Activated CD4-positive, alpha-beta T cell treated with anti-CD3 and anti-CD28 coated beads, Interleukin-2, amount 50 U/mL, for 16 hours (primary cell): Measurements from ENCODE around the gene ITPR2.
A peak's percentile ranks its signal among the peaks of the same experiment; 100 is the strongest.
"Not testable (repeated sequence)": the region's sequence is repeated elsewhere in the genome, so short reads cannot be mapped to it uniquely, and the experiment has no call there.

Experiments used
- DNase-seq: peaks from one replicate; pipeline ENCODE4 v3.0.0-alpha.2; 2020

Gene ITPR2

GRCh38 chr12:26614011-26614616, 218.9 kb downstream of the ITPR2 start:
- peak; percentile 42 for DNase-seq

GRCh38 chr12:26612203-26612602, 220.8 kb downstream of the ITPR2 start:
- no peak for DNase-seq

DNA sequence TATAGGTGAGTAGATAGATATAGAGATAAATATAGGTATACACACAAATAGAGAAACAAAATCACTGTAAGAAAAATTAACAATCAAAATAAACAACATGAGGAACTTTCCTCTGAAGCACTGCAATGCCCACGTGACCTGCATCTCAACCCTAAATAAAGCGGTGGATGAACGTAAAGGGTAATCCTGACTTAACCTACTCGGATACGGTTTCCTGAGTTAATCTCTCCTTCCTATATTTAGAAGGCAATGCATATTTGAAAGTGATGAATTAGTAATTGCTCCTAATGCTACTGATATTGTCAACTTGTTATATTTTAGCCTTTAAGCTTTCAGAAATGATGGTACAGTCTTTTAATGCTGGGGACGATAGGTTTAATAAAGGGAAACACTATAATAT, 221.4 kb downstream of the ITPR2 start:
- DNase-seq, result no peak

- DNase-seq, result no peak
Measured at GRCh38 chr12:26610774-26611173, 222.2 kb downstream of the ITPR2 start.

GRCh38 chr12:26609986-26610385, 223.0 kb downstream of the ITPR2 start:
- no peak for DNase-seq

- no peak for DNase-seq
Measured at GRCh38 chr12:26608706-26609105, 224.3 kb downstream of the ITPR2 start.

DNA sequence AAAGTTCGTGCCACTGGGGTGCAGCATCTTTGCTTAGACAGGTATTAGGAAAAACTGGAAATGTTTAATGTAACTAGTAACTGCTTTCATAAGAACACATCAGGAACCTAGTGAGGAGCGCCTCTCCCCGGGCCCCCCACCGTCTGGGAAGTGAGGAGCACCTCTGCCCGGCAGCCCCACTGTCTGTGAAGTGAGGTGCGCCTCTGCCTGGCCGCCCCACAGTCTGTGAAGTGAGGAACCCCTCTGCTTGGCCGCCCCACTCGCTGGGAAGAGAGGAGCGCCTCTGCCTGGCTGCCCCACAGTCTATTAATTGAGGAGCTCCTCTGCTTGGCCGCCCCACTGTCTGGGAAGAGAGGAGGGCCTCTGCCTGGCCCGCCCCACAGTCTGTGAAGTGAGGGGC, 224.7 kb downstream of the ITPR2 start:
- no peak for DNase-seq

- DNase-seq, result no peak
Measured at GRCh38 chr12:26606911-26607310, 226.1 kb downstream of the ITPR2 start.

GRCh38 chr12:26604813-26605212, 228.2 kb downstream of the ITPR2 start:
- DNase-seq, result not testable (repeated sequence)

GRCh38 chr12:26599096-26599695, 233.8 kb downstream of the ITPR2 start:
- DNase-seq, result no peak

DNA sequence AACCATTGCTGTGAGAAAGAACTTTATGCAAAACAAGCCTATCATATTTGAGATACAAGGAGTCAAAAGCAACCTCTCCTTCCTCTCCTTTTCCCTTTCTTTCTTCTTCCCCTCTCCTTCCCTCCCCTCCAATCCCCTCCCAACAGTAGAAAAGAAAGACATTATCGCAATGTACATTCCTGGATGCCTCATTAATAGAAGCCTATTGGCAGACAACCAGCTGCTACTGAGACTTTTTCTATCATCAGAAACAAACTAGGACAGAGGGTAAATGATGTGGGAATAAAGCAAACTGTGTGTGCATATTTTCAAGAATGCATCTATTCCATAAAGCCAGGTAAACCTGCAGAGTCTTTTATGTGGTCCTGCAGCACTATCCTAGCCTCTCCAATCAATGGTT, 237.2 kb downstream of the ITPR2 start:
- no peak for DNase-seq

DNA sequence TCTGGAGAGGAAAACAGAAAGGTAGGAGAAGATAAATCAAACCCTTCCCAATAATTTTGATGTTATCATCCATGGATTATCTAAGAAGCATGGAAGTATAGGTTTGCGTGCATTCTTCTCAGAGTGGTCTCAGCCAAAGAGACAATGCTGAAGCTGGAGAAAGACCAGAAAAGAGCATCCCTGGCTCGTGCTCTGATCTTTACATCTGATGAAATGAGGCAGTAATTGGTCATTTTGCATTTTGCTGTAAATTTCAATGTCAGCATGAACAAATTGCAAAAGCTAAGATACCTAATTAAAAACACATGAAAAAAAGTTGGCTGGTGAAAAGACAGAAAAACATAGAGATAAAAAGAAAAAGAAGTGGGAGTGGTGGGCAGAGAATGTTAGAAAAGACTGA, 252.4 kb downstream of the ITPR2 start:
- no peak for DNase-seq

- DNase-seq, result no peak
Measured at GRCh38 chr12:26576266-26576665, 256.7 kb downstream of the ITPR2 start.

DNA sequence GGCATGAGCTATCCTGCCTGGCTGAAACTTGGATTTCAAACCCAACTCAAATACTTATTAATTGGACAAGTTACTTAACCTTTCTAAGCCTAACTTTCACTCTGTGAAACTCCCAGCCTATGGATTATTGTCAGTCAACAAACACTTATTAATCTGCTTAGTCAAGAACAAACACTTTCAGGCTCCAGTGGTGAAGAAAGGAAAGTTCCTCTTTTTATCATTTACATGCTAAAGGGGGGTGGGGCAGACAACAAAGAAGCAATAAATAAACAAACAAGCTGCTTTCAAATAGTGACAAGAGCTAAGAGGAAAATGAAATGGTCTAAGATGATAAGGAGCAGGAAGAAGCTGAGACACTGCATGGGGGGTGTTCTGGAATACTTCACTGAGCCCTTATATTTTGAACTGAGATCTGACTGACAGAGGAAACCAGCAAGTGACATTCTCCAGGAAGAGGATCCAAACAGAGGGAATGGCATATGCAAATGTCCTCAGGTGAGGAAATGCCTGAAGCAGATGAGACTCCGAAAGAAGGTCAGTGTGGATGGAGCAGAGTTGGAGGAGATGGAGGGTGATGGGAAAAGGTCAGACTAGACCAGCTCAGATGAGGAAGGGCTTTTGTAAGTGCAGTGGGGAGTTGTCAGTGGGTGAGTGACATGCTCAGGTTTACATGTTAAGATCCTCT, 259.6 kb downstream of the ITPR2 start:
- no peak for DNase-seq

GRCh38 chr12:26572137-26572536, 260.9 kb downstream of the ITPR2 start:
- DNase-seq, result no peak

DNA sequence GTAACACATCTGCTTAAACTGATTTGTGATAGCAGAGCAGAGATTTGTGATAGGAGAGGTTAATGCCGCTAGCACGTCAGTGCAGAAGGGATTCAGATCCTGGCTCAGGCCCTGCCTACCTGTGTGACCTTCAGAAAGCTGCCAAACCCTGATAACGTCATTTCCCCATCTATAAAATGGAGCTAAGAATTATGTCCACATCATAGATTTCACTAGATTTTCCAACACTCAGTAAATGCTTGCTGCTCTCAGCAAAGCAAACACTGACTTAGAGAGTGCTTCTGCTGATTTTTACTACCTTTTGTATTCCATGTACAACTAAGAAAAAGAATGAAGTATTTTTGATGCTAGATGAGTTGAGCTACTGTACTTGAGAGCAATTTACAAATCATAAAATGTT, 261.4 kb downstream of the ITPR2 start:
- DNase-seq, result no peak

DNA sequence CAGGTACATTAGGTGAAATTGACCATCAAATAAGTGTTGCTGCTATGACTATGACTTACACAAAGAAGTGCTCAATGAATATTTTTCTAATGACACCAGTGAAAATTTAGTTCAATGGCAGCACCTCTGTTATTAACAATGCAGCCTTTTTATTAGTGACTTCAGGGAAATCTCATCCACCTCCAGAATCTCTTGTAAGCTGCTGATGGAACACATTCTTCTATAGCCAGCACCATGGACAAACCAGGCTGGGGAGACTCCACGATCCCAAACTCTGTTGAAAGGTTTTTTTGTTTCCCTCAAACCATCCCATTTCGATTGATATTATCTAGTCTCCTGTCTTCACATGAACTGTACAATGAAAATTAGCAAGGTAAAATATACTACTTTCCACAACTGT, 265.9 kb downstream of the ITPR2 start:
- DNase-seq, result no peak

GRCh38 chr12:26566675-26567074, 266.3 kb downstream of the ITPR2 start:
- DNase-seq, result no peak

DNA sequence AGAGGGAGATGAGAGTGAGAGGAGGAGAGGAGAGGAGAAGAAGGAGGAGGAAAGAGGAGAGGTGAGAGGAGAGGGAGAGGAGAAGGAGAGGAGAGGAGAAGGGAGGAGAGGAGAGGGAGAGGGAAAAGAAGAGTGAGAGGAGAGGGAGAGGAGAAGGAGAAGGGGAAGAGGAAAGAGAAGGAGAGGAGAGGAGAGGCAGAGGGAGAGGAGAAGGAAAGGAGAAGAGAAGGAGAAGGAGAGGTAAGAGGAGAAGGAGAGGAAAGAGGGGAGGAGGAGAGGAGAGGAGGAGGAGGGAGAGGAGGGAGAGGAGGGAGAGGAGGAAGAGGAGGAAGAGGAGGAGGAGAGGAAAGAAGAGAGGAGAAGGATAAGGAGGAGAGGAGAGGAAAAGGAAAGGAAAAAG, 266.8 kb downstream of the ITPR2 start:
- no peak for DNase-seq

GRCh38 chr12:26564391-26564790, 268.6 kb downstream of the ITPR2 start:
- DNase-seq, result no peak

GRCh38 chr12:26563552-26563951, 269.4 kb downstream of the ITPR2 start:
- no peak for DNase-seq

DNA sequence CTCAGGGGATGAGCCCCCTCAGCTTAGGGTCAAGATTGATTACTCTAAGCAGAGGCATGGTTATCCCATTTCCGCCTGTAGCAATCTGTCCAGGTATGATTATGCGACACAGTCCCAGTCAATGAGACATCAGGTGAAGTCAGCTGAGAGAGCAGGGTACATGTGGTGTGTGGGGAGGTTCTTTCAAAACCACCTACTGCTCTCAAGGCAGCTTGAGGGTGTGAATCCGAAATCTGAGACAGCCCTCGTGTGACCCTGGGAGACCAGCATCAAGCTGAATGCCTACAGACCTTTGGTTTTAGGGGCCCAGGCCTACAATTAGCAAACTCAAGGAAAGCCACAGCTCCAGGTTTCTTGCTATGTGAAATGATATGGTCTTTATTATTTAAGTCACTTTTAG, 275.7 kb downstream of the ITPR2 start:
- DNase-seq, result no peak

DNA sequence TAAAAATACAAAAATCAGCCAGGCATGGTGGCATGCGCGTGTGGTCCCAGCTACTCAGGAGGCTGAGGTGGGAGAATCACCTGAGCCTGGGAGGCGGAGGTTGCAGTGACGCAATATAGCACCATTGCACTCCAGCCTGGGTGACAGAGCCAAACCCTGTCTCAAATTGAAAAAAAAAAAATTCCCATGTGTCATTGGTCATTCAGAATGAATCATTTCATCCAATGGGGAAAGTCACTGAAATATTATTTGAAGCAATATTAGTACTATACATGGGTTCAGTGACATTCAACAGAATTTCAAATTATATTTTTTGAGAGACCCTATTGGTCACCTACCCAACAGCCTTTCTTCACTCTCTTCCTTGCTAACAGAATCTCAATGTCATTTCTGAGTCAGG, 276.1 kb downstream of the ITPR2 start:
- DNase-seq, result no peak

DNA sequence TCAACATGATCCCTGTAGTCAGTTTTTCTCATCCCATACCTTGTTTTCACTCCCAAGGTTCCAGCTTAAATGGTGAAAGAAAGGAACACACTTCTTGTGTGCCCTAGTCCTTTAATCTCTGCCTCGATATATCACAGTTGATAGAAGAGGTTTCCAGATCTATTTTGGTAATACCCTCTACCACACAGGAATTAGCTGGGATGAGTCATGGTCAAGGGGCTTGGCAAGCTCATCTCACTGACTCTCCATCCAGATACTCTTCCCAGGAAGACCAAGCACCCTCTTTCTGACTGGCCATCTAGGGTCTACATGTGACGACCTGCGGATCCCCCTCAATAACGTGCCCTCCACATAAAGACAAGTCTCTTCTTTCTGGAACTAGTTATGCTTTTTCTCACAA, 277.9 kb downstream of the ITPR2 start:
- no peak for DNase-seq

GRCh38 chr12:26554332-26554731, 278.7 kb downstream of the ITPR2 start:
- DNase-seq, result peak; percentile 83
